K562 (cell line): ENCODE data around the gene PACSIN1. TPM values are rescaled to one million over a fixed set of nuclear protein-coding genes. Genes with fewer than 3 reads are reported as not detected.

Experiments used
- BCOR ChIP-seq: fragments of 450-650 bp; IDR thresholded peaks from 2 replicates; pipeline ENCODE4 v1.6.1; 2016
- GTF3C2 ChIP-seq: IDR thresholded peaks from 3 replicates; pipeline ENCODE4 v1.6.1; 2011; ENCODE audit warnings: borderline replicate concordance, mild to moderate bottlenecking, moderate library complexity; ENCODE audit not compliant: insufficient read length; ENCODE audit errors: extremely low read depth
- HDAC1 ChIP-seq, 2 experiments: fragments of 450-650 bp; IDR thresholded peaks; 2 replicates each; pipeline ENCODE4 v1.6.1; 2016 to 2017; ENCODE audit warnings: inconsistent platforms in 1 of 2, mild to moderate bottlenecking in 1 of 2, moderate library complexity in 1 of 2
- HNRNPL ChIP-seq: fragments of 200-400 bp; formaldehyde crosslinking; IDR thresholded peaks from 2 replicates; pipeline ENCODE4 v1.6.1; 2017; ENCODE audit warnings: low read depth, mild to moderate bottlenecking, low read length
- HOXB6 ChIP-seq: fragments of 250-450 bp; sonication (Bioruptor Pico); IDR thresholded peaks from 2 replicates; pipeline ENCODE4 v1.5.1; 2022; ENCODE audit warnings: mild to moderate bottlenecking, borderline replicate concordance
- KDM1A ChIP-seq, 2 experiments: fragments of 450-650 bp; IDR thresholded peaks; 2 replicates each; pipeline ENCODE4 v1.6.1; 2016; ENCODE audit warnings: mild to moderate bottlenecking in 2 of 2
- KLF6 ChIP-seq: fragments of 250-450 bp; sonication (Bioruptor Pico); IDR thresholded peaks from 2 replicates; pipeline ENCODE4 v1.4.0; 2020; ENCODE audit warnings: mild to moderate bottlenecking, moderate library complexity, borderline replicate concordance
- NFIX ChIP-seq: fragments of 250-450 bp; sonication (Bioruptor Pico); IDR thresholded peaks from 2 replicates; pipeline ENCODE4 v1.4.0; 2020; ENCODE audit warnings: low read depth, mild to moderate bottlenecking, moderate library complexity
- NR2C1 ChIP-seq, 2 experiments: fragments of 450-650 bp; IDR thresholded peaks; 2 replicates each; pipeline ENCODE4 v1.6.1; 2017; ENCODE audit warnings: mild to moderate bottlenecking in 2 of 2, antibody characterized with exemption in 1 of 2, inconsistent platforms in 1 of 2, missing compliant biosample characterization in 1 of 2, missing genetic modification characterization in 1 of 2
- PHF20 ChIP-seq: fragments of 450-650 bp; IDR thresholded peaks from 2 replicates; pipeline ENCODE4 v1.6.1; 2018; ENCODE audit not compliant: partially characterized antibody
- PPARD ChIP-seq: fragments of 250-450 bp; sonication (Bioruptor Pico); IDR thresholded peaks from 2 replicates; pipeline ENCODE4 v1.8.0; 2022; ENCODE audit warnings: inconsistent platforms, mild to moderate bottlenecking, moderate library complexity
- PTBP1 ChIP-seq: fragments of 200-400 bp; formaldehyde crosslinking; IDR thresholded peaks from 2 replicates; pipeline ENCODE4 v1.6.1; 2017; ENCODE audit warnings: low read depth, low read length
- ZNF23 ChIP-seq: fragments of 250-450 bp; sonication (Bioruptor Pico); IDR thresholded peaks from 2 replicates; pipeline ENCODE4 v1.4.0; 2020; ENCODE audit warnings: mild to moderate bottlenecking
- ZNF324 ChIP-seq: fragments of 250-450 bp; sonication (Bioruptor Pico); IDR thresholded peaks from 2 replicates; pipeline ENCODE4 v1.4.0; 2020; ENCODE audit warnings: mild to moderate bottlenecking
- ZNF512 ChIP-seq: IDR thresholded peaks from 2 replicates; pipeline ENCODE4 v1.6.1; 2016; ENCODE audit warnings: missing genetic modification characterization, missing compliant biosample characterization
- polyA plus RNA-seq, 8 experiments: library from polyadenylated mRNA; depleted of rRNA in 4 of 8; stranded (reverse) in 5 of 8; unstranded in 3 of 8; fragments of >200 nt; fragmentation: Nextera tagmentation in 2 of 8; fragmentation: Illumina TruSeq in 1 of 8; extraction: Ambion mirVana in 2 of 8; extraction: Trizol in 1 of 8; gene quantifications; 2 replicates each; pipeline versions ENCODE4 v1.2.1 to v1.2.3, GENCODE V29; 2011 to 2014; ENCODE audit warnings: inconsistent platforms in 1 of 8, missing spikeins in 1 of 8
- total RNA-seq, 7 experiments: library from RNA; depleted of rRNA in 6 of 7; stranded (reverse); fragments of >200 nt in 6 of 7; fragmentation: Illumina TruSeq in 2 of 7; extraction: Trizol in 2 of 7; gene quantifications; 2 replicates each; pipeline versions ENCODE4 v1.2.1 to v1.2.3, GENCODE V29; 2011 to 2021; ENCODE audit warnings: low replicate concordance in 1 of 7
- TF ChIP-seq, protein P1 (sequence below): fragments of 250-450 bp; sonication (Bioruptor Pico); IDR thresholded peaks from 2 replicates; pipeline ENCODE4 v1.9.0; 2021; ENCODE audit warnings: mild to moderate bottlenecking, inconsistent platforms

Gene PACSIN1
- total and polyA plus RNA-seq, 9 of the 15 experiments (the other 6 are each of a cell fraction or from before 2014, with no cell fraction given): 0.01 to 1.7 (median 0.45) TPM

DNA sequence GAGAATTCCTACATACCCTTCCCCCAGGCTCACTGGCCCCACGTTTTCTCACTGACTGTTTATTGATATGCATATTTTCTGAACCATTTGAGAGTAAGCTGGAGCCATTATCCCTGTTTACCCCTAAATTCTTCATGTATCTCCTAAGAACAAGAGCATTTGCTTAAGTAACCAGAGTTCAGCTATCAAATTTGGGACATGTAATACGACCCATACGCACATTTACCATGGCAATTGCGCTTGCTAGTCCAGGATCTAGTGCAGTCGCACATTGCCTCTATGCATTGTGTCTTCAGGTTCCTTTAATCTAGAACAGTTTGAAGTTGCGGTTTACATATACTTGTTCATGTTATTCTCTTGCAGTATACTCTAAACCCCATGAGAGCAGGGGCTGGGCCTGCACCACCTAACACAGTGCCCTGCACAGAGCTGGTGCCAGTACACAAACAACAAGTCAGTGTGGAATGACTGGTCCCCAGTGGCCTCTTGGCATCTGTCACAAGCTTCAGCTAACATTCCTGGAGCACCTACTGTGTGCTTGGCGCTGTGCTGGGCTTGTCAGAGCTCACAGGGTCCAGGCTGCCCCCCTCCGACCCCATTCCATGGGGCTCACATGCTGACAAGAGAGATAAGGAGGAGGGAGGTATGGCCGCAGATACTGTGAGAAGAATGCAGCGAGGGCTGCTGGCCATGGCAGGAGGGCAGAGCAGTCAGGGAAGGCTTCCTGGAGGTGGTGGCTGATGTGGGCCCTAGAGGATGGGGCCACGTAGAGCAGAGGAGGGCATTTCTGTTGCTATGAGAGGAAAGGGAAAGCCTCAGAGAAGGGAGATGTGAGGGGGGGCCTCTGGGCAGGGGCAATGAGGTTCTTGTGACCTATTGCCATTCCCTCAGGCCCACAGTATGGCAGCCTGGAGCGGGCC, 62.1 kb downstream of the PACSIN1 start (continued):
- TF ChIP-seq, protein P1, sequence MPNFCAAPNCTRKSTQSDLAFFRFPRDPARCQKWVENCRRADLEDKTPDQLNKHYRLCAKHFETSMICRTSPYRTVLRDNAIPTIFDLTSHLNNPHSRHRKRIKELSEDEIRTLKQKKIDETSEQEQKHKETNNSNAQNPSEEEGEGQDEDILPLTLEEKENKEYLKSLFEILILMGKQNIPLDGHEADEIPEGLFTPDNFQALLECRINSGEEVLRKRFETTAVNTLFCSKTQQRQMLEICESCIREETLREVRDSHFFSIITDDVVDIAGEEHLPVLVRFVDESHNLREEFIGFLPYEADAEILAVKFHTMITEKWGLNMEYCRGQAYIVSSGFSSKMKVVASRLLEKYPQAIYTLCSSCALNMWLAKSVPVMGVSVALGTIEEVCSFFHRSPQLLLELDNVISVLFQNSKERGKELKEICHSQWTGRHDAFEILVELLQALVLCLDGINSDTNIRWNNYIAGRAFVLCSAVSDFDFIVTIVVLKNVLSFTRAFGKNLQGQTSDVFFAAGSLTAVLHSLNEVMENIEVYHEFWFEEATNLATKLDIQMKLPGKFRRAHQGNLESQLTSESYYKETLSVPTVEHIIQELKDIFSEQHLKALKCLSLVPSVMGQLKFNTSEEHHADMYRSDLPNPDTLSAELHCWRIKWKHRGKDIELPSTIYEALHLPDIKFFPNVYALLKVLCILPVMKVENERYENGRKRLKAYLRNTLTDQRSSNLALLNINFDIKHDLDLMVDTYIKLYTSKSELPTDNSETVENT: no peak
- TF ChIP-seq GTF3C2 (peak; percentile 53), BCOR (peak; percentile 98), HOXB6 (CRISPR knock-in tag) (no peak), PTBP1 (peak; percentile 96), PPARD (CRISPR knock-in tag) (no peak), NFIX (CRISPR knock-in tag) (no peak), HDAC1 (IDR thresholded peaks at IDR 0.05) (0 out of 4 replicates have a peak, but pooled peaks have one; percentile 19 to 37), ZNF324 (CRISPR knock-in tag) (no peak), KDM1A (IDR thresholded peaks at IDR 0.05) (peak; percentile 65 to 90), ZNF512 (no peak), ZNF23 (no peak), PHF20 (peak; percentile 29), NR2C1 (IDR thresholded peaks at IDR 0.05) (no peak), NR2C1 (tag; IDR thresholded peaks at IDR 0.05) (no peak), HNRNPL (no peak), KLF6 (no peak)
